ENCODE data around the gene FBXW9.
"Not testable (repeated sequence)": the region's sequence is repeated elsewhere in the genome, so short reads cannot be mapped to it uniquely, and the experiment has no call there.

Gene FBXW9

DNA sequence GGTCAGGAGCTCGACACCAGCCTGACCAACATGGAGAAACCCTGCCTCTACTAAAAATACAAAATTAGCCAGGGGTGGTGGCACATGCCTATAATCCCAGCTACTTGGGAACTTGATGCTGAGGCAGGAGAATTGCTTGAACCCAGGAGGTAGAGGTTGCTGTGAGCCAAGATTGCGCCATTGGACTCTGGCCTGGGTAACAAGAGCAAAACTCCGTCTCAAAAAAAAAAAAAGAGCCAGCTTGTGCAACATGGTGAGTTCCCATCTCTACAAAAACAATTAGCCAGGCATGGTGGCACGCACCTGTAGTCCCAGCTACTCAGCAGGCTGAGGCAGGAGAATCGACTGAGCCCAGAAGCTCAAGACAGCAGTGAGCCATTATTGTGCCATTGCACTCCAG, 18.4 kb downstream of the FBXW9 start:
- not testable (repeated sequence) for FAIRE-seq

DNA sequence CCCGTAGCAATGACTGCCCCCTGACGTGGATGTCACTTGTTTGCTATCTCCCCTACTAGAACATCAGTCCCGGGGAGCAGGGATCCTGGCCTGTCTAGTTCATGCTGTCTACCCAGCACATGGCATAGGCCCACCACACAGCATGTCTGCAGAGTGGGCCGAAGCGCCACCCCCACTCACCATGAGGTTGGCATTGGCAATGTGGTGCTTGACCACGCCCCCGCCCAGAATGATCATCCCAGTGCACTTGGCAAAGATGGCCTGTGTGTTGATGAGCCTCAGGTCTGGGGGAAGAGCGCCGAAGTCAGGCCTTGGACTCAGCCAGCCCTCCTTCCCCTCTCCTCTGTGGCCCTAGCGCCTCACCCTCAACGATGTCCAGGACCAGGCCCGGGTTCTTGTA, 19.5 kb downstream of the FBXW9 start:
- no peak for FAIRE-seq

DNA sequence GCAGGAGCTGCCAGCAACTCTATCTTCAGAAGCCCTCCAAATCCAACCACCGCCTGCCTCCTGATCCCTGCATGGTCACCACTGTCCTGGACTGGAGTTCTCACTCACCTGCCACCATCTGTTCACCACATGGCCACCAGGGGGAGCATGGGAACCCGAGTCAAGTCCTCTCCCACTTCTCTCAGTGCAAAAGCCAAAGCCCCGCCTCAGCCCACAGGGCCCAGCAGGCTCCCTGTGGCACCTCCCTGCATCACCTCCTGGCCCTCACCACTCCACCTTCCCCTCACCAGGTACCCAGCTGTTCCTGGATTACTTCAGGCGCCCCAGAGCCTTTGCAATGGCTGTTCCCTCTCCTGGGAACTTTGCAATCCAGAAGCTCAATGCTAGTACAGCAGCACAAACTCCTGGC, 20.0 kb downstream of the FBXW9 start:
- FAIRE-seq = no peak

DNA sequence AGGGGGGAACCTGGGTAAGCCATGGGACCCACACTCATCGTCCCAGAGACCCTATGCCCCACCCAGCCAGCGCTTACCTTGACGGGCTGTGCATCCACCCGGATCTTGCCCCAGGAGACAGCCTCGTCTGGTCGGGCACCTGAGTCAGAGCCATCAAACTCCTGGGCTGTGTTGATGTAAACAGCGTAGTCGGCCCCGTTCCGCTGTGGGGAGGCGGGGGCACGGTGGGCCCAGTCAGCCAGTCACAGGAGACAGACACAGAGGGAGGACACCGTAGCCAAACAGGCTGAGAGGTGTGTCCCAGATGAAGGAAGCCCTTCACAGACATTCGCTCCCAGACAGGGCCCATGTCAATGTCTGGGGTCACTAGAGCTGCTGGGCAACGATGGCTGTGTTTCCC, 20.5 kb downstream of the FBXW9 start:
- no peak for FAIRE-seq

DNA sequence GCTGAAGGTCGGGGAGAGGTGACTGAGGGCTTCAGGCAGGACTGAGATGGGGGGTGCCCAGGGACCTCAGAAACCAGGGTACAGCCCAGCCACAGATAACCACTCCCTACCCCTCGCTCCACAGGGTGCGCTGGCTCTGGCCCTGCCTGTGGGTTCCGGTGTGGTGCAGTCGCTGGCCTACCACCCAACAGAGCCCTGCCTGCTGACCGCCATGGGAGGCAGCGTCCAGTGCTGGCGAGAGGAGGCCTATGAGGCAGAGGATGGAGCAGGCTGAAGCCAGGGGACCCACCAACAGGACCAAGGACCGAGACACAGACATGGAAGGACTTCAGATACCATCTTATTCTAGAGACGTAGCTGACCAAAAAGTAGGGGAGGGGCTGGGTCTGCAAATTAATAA, 21.0 kb downstream of the FBXW9 start:
- no peak for FAIRE-seq

DNA sequence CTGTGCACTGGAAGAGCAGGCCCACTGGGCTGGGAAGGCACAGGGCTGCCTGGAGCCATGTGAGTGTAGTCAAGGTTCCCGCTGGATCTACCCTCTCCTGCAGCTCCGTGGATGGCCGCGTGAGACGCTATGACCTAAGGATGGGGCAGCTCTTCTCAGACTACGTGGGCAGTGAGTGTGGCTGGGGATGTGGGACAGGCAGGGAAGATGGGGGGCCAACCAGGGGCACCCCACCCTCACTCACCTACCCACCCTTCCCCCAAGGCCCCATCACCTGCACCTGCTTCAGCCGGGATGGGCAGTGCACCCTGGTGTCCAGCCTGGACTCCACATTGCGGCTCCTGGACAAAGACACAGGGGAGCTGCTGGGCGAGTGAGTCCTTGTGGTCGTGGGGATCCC, 23.7 kb downstream of the FBXW9 start:
- FAIRE-seq = no peak

DNA sequence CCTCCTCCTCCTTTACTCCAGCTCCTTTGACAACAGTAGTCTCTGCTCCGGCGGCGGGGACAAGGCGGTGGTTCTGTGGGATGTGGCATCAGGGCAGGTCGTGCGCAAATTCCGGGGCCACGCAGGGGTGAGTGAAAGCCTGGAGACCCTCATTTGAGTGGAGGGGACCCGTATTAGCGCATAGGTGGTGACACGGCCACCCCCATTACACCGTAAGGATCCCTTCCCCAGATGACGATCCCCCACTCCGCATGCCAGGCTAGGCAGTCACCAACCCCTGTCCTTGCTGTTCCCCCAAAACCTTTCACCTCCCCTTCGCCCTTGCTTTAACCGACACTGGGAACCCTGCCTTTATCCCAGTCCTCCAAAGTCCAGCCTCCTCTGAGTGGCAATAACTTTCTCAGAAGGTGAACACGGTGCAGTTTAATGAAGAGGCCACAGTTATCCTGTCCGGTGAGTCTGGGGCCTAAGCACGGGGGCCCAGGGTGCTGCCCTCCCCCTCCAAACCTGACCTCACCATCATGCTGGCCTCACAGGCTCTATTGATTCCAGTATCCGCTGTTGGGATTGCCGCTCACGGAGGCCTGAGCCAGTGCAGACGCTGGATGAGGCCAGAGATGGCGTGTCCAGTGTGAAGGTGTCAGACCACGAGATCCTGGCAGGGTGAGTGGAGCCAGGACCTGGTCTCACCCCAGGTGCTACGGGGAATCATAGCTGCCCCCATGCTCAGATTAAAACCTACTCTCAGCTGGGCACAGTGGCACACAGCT, 26.1 kb downstream of the FBXW9 start:
- FAIRE-seq = no peak

DNA sequence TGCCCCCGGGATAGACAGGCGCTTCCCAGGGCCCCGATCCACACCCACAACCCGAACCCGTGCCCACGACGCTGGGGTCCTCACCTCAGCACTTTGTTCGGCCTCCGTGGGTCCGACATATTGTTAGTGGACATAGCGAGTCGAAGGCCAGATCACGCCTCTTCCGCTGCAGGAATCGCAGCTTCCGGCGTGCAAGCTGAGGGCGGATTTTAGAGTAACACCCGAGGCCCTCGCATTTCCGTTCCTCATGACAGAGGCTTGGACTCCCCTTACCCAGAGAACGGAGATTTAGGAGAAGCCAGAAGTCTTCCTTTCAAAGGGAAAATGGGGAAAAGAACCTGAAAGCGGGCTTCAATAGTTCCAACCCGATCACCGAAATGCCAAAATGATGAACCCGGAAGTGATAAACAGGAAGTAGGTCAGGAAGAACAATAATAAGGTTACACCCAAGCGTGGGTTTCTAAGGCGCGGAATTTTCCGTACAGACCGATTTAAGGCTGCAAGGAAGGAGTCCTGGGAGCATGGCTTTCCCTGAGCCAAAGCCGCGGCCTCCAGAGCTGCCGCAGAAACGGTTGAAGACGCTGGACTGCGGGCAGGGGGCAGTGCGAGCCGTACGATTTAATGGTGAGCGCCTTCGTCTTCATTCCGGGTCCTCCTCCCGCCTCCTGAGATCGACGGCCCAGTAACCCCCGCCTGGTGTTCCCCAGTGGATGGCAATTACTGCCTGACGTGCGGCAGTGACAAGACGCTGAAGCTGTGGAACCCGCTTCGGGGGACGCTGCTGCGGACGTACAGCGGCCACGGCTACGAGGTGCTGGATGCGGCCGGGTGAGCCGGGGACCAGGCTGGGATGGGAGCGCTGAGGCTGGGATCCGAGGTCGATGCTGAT, 26.9 kb downstream of the FBXW9 start:
- FAIRE-seq = no peak

DNA sequence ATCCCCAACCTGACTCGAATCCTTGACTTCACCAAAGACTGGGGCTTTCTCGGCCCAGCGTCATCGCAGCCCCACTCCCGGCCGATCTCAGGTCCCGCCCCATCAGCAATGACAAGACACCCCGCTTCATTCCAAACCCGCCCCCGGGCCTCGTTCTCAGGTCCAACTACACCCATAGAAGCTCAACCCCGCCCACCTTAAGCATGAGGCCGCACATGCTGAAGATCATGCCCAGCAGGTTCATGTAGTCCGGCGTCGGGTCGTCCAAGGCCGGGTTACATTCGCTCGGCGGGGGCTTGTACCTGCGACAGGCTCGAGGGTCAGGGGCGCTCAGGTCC, 27.5 kb downstream of the FBXW9 start:
- no peak for FAIRE-seq

DNA sequence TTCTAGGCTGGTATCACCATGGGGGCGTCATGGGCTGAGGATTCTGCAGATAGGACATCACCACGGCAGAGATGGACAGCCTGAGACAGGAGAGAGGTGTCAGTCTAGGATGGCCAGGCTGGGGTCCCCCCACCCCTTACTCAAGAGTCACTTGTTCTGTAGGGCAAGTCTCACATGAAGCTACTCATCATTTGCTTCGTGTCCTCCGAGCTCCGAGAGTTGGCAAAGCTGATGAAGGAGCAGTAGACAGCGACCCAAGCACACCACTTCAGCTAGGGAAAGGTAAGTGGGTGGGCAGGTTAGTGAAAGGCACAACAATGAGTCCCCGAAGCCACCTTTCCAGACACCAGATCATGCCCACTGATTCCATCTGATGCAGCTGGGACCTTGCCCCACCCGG, 28.1 kb downstream of the FBXW9 start:
- FAIRE-seq = no peak

DNA sequence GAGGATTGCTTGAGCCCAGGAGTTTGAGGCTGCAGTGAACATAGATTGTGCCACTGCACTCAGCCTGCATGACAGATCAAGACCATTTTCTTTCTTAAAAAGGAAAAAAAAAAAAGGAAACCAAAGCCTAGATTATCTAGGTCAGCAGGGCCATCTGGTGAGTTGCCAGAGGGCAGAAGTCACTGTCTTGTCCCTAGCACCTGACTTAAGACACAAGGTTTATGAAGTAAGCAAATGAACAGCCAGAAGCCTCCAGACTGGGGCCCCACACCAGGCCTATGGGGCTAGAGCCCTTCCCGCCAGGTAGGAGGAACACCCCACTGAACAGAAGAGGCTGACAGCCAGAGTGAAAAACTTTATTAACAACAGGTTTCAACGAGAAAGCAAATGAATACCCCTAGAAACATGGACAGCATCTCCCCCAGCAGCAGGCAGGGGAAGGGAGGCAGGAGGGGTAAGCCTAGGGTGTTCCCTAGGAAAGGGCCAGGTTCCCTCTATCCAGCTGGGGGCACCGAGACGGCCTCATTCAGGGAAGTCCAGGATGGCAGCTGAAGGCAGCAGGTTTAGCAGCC, 28.6 kb downstream of the FBXW9 start:
- no peak for FAIRE-seq

DNA sequence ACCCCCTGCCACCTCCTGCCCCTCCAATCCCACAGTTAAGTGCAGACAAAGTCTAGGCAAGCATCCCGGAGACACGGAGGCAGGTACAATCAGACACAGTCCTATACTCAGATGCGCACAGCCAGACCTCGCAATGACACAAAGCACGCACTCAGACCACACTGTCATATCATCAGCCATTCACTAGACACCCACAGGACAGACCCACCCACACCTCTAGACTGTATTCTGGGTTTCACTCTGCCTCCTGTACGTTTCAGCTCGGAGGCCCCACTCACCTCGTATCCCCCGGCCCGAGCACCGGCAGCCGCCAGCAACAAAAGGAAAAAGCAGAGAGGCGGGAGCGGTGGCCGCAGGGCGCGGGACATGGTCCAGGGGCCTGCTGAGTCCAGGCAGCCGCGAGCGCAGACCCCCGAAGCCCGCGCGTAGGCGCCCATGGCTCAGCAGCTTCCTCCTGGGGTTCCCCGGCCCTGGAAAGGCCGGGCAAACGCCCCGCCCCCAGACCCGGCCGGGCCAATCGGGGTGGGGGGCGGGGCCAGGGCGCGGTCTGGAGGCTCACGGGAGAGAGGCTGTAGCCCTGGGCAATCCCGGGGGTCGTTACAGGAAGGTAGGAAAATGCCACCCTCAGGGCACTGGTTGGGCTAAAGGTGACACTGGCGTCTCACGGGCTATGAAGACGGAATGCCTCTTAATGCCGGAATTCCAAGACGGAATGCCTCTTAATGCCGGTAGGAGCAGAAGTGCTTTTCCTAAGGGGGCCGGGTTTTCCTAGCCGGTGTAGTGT, 30.0 kb downstream of the FBXW9 start, which contains the start of the genes MAN2B1 and WDR83:
Gene MAN2B1, minus strand, starts transcription at position 478 of the 784 bp plus-strand sequence. Its CDS starts 41 bp downstream, at position 437.
Gene WDR83, plus strand, starts transcription at position 543 of the 784 bp plus-strand sequence. CDS start 2,984 bp downstream, outside the sequence.
- no peak for FAIRE-seq

DNA sequence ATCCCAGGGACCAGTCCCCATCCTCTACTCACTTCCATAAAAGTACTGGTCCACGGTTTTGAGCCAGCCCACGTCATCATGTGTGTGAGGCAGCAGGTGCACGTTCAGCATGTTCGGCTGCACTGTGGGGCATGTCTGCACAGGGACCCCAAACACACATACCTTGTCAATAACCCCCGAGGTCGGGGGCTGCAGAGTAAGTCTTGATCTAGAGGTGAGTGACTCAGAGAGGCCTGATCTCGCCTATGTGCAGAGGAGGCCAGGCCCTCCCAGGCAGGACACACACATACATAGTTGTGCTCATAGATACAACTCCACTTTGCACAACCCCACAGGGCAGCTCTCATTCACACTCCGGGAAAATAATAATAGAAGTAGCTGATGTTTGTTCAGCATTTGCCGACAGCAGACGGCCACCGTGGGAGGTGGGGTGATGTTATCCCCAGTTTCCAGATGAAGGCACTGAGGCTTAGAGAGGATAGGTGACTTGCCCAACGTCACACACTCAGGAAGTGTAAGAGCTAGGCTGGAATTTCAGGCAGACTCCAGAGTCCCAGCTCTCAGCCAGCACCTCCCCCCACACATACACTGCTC, 30.7 kb downstream of the FBXW9 start:
- no peak for FAIRE-seq

DNA sequence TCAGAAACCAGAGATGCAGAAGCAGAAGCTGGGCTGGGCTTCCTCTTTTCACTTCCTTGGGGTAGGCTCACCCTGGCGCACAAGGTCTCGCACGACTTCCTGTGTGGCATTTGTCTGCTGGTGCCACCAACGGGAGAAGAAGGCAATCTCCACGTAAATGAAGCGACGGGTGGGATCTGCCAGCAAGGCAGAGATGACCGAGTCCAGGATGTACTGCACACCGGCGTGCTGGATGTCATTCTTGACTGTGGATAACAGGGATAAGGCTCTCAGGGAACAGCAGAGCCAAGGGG, 31.2 kb downstream of the FBXW9 start:
- no peak for FAIRE-seq

DNA sequence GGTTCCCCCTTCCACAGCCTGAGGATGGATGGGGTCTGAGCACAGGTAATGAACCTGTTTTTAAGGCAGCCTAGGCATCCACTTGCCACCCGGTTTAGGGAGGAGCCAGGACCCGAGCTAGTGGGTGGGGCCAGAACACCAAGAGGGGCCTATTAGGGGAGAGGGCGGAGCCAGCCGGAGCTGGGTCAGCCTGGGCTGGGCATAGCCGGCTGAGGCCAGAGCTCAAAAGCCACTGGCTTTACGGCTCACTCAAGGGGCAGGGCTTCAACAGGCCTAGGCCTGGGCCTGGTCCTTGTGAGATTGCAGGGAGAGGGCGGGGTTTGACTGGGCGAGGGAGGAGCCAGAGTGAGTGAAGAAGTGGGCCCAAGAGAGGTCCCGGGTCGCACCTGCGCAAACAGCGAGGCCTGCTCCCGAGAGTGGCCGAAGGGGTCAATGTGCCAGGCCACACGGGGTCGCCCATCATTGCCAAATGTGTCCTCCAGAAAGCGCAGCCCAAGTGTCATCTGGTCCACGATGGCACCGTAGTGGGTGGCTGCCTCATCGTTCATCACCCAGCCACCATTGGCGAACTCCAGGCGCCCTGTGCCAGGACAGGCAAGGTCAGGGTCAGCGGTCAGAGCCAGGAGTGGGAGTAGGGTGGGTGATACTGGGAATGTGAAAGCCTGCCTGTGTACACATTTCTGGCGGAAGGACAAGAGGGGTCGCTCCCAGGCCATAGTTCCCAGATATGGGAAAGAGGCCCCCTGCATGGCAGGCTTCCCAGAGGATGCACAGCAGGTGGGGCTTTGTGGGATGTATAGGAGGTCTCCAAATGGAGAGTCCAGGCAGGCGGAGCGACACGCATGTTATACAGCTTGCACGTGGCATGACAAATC, 31.8 kb downstream of the FBXW9 start:
- FAIRE-seq = no peak

DNA sequence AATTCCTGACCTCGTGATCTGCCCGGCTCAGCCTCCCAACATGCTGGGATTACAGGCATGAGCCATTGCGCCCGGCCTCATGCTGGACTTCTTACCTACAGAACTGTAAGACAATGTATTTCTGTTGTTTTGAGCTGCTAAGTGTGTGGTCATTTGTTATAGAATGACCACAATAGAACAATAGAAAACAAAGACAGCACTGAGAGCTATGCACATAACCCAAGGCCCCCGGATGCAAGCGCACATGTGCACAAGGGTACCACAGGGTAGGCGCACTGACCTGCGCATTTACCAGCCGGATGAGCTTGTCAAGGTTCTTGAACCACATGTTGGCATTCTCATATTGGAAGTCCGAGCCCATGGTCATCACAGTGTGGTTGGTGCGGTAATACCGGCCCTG, 35.5 kb downstream of the FBXW9 start:
- FAIRE-seq = no peak

DNA sequence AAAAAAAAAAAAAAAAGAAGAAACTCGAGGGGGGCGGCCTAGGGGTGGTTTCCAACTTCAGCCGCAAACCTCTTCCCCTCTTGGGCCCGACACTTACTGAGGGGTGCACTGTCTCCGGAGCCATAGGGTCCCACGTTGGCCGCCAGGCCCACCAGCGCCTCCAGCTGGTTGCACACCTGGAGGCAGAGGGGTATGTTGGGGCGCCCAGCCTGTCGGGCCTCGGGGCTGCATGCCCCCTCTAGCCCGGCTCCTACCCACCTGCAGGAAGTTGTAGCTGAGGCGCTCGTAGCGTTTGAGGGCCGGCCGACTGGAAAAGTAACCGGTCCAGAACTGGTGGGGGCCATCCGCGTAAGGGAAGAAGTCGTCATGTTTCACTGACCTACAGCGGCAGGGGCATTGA, 38.5 kb downstream of the FBXW9 start:
- FAIRE-seq = no peak

DNA sequence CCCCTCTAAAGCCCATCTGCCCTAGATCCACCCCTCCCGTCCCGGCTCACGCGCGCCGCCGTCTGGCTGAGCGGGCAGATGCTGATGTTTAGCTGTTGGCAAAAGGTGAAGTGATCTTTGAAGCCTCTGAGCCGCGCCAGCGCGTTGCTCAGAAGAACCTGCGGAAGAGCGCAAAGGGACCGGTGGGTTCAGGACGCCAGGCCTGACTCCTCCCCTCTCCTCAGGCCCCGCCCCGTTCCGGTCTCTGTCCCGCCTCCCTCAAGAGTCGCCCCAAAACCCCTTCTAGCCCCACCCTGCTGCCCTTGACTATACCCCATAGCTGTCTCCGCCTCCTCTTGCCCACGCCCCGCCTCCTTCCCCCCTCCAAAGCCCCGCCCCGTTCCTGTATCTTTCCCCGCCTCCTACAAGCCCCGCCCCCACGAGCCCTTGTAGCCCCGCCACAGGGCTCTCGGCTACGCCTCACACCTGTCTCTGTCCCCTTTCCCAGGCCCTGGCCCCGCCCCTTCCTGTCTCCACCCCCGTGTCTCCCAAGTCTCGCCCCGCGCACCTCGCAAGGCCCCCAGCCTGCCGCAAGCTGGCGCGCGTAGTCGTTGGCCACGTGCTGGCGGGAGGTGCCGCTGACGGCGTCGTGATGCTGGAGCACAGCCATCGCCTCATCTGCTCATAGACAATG, 39.4 kb downstream of the FBXW9 start:
- no peak for FAIRE-seq

DNA sequence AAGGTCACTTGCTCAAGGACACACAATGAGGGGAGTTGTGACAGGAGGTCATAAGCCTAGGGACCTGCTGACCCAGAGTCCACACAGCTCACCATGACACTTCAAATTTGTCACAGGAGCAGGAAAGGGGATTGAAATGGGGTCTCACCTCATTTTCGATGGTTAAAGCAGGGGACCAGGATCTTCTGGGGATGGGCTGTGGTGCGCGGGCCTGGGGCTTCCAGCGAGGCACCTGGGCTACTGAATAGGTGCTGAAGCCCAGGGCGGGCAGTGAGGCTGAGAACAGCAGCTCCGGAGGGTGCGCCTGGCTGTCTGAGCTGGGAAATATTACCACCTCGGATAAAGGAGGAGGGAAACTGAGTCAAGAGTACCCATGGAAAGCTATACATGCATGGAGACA, 40.9 kb downstream of the FBXW9 start:
- no peak for FAIRE-seq

DNA sequence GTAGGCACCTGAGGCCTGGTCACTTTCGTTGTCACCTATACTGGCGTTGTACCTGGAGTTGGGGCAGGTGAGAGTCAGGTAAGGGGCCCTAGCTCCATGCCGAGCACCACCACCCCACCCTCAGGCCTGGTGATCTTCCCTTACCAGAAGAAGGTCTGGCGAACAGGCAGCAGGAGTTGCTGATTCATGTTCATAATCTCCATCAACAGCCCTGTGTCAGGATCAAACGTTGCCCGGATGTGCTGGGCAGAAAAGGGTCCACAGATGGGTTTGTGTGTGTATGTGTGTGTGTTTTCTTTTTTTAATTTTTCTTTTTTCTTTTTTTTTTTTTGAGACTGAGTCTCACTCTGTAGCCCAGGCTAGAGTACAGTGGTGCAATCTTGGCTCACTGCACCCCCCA, 44.2 kb downstream of the FBXW9 start:
- FAIRE-seq = no peak

DNA sequence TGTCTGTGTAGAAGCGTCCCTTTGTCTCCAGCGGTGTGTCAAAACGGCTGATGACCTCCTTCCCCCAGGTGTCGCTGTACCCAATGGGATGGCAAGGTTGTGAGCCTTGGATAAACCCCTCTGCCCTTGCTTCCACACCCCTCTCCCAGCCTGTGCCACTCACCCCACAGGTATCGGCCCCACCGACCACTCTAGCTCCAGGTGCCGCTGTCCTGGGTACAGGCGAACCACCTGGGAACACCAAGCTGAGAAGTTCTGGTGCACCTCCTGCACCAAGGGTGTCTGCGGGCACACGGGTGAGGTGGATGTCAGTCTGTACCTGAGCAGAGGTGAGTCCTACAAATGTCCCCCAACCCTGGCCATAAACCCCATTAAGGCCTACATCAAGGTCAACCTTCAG, 46.5 kb downstream of the FBXW9 start:
- no peak for FAIRE-seq

Data from TTC549 (cell line).